CD4-positive, CD25-positive, alpha-beta regulatory T cell (primary cell): ENCODE data around the gene PPP6R2. TPM values are rescaled to one million over a fixed set of nuclear protein-coding genes. Genes with fewer than 3 reads are reported as not detected.
"Not testable (repeated sequence)": the region's sequence is repeated elsewhere in the genome, so short reads cannot be mapped to it uniquely, and the experiment has no call there.

Source experiments
- ATAC-seq, 2 donors: fragments of 150-1000 bp; cut with Tn5 transposase; one replicate each; pipeline ENCODE4 v1.10.0; 2021; ENCODE audit warnings: low read depth in 2 of 2, moderate number of reproducible peaks in 2 of 2, moderate library complexity in 1 of 2
- DNase-seq, 3 donors: peaks; one replicate each; pipeline versions ENCODE4 v3.0.0 to v3.0.0-alpha.2; 2012 to 2022; ENCODE audit warnings: mixed read lengths in 1 of 3
- H3K27ac ChIP-seq: one replicate; pipeline ENCODE4 v1.7.0; 2013; ENCODE audit warnings: mild to moderate bottlenecking, low read length; ENCODE audit not compliant: insufficient read depth, poor library complexity, severe bottlenecking
- H3K27me3 ChIP-seq: one replicate; pipeline ENCODE4 v1.7.0; 2013; ENCODE audit warnings: low read length; ENCODE audit not compliant: control insufficient read depth, insufficient read depth
- H3K36me3 ChIP-seq: one replicate; pipeline ENCODE4 v1.7.0; 2013; ENCODE audit warnings: mild to moderate bottlenecking, low read length, moderate library complexity; ENCODE audit not compliant: control insufficient read depth, insufficient read depth
- H3K4me1 ChIP-seq: 2 replicates; pipeline ENCODE4 v1.7.0; 2013; ENCODE audit warnings: mild to moderate bottlenecking, low read length; ENCODE audit not compliant: insufficient read depth, control insufficient read depth, poor library complexity, severe bottlenecking
- H3K4me3 ChIP-seq: one replicate; pipeline ENCODE4 v1.7.0; 2013; ENCODE audit warnings: low read depth, mild to moderate bottlenecking, low read length, moderate library complexity
- H3K9me3 ChIP-seq, 2 experiments: 1 replicate in 1 of 2; 2 replicates in 1 of 2; pipeline ENCODE4 v1.7.0; 2013; ENCODE audit warnings: low read length in 2 of 2, mild to moderate bottlenecking in 1 of 2, moderate library complexity in 1 of 2; ENCODE audit not compliant: control insufficient read depth in 2 of 2
- H3K27ac Mint-ChIP-seq, 3 donors: one replicate each; pipeline ENCODE4 v1.8.0; 2020 to 2022; ENCODE audit warnings: mild to moderate bottlenecking in 3 of 3, mixed read lengths in 3 of 3, moderate library complexity in 2 of 3
- H3K27me3 Mint-ChIP-seq: one replicate; pipeline ENCODE4 v1.8.0; 2022; ENCODE audit warnings: mild to moderate bottlenecking, mixed read lengths
- H3K36me3 Mint-ChIP-seq: one replicate; pipeline ENCODE4 v1.8.0; 2020; ENCODE audit warnings: mixed read lengths
- H3K4me1 Mint-ChIP-seq, 4 donors: one replicate each; pipeline ENCODE4 v1.8.0; 2020 to 2022; ENCODE audit warnings: mixed read lengths in 4 of 4, mild to moderate bottlenecking in 1 of 4
- H3K4me3 Mint-ChIP-seq, 4 donors: one replicate each; pipeline ENCODE4 v1.8.0; 2020 to 2022; ENCODE audit warnings: mild to moderate bottlenecking in 4 of 4, mixed read lengths in 4 of 4, moderate library complexity in 3 of 4
- H3K9me3 Mint-ChIP-seq, 7 donors: one replicate each; pipeline ENCODE4 v1.8.0; 2020 to 2022; ENCODE audit warnings: mixed read lengths in 7 of 7, mild to moderate bottlenecking in 3 of 7, moderate library complexity in 2 of 7
- polyA plus RNA-seq, 4 donors: library from polyadenylated mRNA; unstranded; fragments of 300-500 nt; fragmentation: Illumina TruSeq; gene quantifications; one replicate each; pipeline ENCODE4 v1.2.3, GENCODE V29; 2021
- total RNA-seq: library from RNA; stranded (reverse); gene quantifications from one replicate; pipeline ENCODE4 v1.2.3, GENCODE V29; 2022

The PPP6R2 gene
- total and polyA plus RNA-seq, 5 donors from 2014 or later = 15.9 to 85.7 (median 17.6) TPM

DNA sequence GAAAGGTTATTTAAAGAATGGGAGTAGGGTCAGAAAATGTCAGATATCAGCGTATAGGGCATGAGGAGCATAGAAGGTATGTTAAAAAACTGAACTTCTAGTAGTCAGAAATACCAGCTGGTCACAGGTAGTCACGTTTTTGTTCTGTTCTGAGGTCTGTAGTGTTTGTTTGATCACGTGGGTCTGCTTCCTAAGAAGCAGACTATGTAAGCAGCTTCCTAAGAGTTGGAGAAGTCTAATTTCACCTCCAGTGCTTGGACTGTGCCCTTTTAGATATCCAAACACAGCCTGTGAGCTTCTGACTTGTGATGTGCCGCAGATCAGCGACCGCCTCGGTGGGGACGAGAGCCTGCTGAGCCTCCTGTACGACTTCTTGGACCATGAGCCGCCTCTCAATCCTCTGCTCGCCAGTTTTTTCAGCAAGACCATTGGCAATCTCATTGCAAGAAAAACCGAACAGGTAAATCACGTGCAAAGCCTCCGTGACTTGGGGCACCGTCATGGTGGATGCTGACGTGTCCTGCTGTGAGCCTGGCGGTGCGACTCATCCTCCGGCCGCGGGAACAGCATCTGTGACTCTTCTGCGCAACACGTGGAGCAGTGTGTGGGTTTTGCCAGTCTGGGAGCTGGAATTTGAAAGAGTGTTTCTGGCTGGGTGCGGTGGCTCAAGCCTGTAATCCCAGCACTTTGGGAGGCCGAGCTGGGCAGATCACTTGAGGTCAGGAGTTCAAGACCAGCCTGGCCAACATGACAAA is 63.5 kb downstream of the PPP6R2 start:
- Mint-ChIP-seq H3K27ac (peak overlapping the region; percentile 49 to 75 (median 71)), H3K36me3 (peaks cover 10% of the 10 kb centered on the region), H3K4me3 (no peak overlapping the region), H3K9me3 (no peaks in the 10 kb centered on the region), H3K4me1 (peaks cover 0 to 8% (median 3%) of the 10 kb centered on the region in 4 donors), H3K27me3 (no peaks in the 10 kb centered on the region)
- H3K27me3 ChIP-seq = no peaks in the 10 kb centered on the region
- H3K27ac ChIP-seq = no peak overlapping the region
- no peaks in the 10 kb centered on the region for H3K4me1 ChIP-seq
- peaks cover 40% of the 10 kb centered on the region for H3K36me3 ChIP-seq
- H3K4me3 ChIP-seq = no peak overlapping the region
- ATAC-seq = no peak
- H3K9me3 ChIP-seq = no peaks in the 10 kb centered on the region
- no peak for DNase-seq

DNA sequence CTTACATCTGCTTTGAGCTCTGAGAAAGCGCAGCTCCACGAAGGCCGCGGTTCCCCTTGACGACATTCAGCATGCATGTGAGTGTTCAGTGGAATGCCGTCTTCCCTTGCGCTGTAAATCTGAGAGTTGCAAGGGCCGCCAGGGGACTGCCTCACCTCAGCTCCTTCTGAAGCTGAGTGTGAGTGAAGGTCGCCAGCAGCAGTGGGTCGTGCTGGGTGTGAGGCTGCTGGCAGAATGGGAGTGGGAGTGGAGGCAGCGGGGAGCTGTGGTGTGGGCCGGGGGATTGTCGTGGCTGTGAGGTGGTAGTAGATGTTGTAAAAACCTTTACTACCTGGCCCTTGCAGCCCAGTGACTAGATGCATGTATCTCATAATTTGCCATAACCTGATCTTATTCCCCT is 65.2 kb downstream of the PPP6R2 start:
- no peaks in the 10 kb centered on the region for H3K27me3 Mint-ChIP-seq
- H3K4me3 Mint-ChIP-seq = no peak overlapping the region
- Histone ChIP-seq H3K27me3 (no peaks in the 10 kb centered on the region), H3K4me3 (no peak overlapping the region), H3K4me1 (no peaks in the 10 kb centered on the region), H3K9me3 (no peaks in the 10 kb centered on the region), H3K27ac (no peak overlapping the region), H3K36me3 (peaks cover 34% of the 10 kb centered on the region)
- ATAC-seq = no peak
- H3K4me1 Mint-ChIP-seq = peaks cover 0 to 3% (median 1%) of the 10 kb centered on the region in 4 donors
- no peak for DNase-seq
- peaks cover 10% of the 10 kb centered on the region for H3K36me3 Mint-ChIP-seq
- no peaks in the 10 kb centered on the region for H3K9me3 Mint-ChIP-seq
- H3K27ac Mint-ChIP-seq = peak overlapping the region in 1 of 3 donors; percentile 64

DNA sequence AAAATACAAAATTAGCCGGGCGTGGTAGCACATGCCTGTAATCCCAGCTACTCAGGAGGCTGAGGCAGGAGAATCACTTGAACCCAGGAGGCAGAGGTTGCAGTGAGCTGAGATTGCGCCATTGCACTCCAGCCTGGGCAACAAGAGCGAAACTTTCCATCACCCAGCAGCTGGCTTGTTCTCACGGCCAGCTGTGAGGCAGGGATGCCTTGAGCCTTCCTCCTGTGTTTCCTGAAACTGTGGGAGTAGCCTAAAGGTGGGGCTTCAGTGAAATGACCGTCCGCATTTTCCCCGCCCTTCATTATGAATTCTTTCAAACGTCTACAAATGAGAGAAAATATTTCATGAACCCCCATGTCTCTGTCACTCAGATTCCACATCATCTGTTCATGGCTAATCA is 65.8 kb downstream of the PPP6R2 start:
- H3K36me3 Mint-ChIP-seq, H3K4me1 Mint-ChIP-seq, H3K9me3 Mint-ChIP-seq, H3K4me3 Mint-ChIP-seq, H3K9me3 ChIP-seq, H3K27me3 ChIP-seq, H3K27ac ChIP-seq, H3K4me3 ChIP-seq, ATAC-seq, H3K4me1 ChIP-seq, H3K27me3 Mint-ChIP-seq, DNase-seq: not testable (repeated sequence)
- peaks cover 39% of the 10 kb centered on the region for H3K36me3 ChIP-seq
- H3K27ac Mint-ChIP-seq = peak overlapping the region in 1 of 3 donors; percentile 64

- H3K27ac ChIP-seq = no peak overlapping the region
- Mint-ChIP-seq H3K9me3 (no peaks in the 10 kb centered on the region), H3K36me3 (peaks cover 9% of the 10 kb centered on the region), H3K27me3 (no peaks in the 10 kb centered on the region), H3K4me1 (no peaks in the 10 kb centered on the region), H3K4me3 (no peak overlapping the region), H3K27ac (no peak overlapping the region)
- H3K27me3 ChIP-seq = no peaks in the 10 kb centered on the region
- DNase-seq = no peak
- ATAC-seq = no peak
- H3K4me3 ChIP-seq = no peak overlapping the region
- H3K9me3 ChIP-seq = no peaks in the 10 kb centered on the region
- no peaks in the 10 kb centered on the region for H3K4me1 ChIP-seq
- peaks cover 68% of the 10 kb centered on the region for H3K36me3 ChIP-seq
These were observed 71.5 kb downstream of the PPP6R2 start for GRCh38 chr22:50414476-50415248.

DNA sequence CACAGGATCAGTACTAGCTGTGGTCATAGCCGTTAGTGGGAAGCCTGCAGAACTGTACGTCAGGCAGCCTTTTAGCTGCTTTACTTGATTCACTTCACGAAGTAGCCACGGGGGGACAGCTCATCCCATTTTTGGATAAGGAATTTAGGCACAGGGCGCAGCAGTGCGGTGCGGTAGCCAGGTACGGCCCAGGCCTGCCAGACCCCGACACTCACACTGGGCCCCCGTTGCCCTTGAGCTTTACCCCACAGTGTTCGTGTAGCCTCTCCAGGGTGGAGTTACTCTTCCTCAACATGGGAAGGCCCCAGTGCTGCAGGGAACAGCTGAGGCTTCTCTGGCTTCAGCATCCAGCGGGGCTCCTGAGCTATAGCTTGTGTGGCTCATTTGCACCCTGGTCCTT is 72.3 kb downstream of the PPP6R2 start:
- Mint-ChIP-seq H3K9me3 (no peaks in the 10 kb centered on the region), H3K36me3 (peaks cover 16% of the 10 kb centered on the region), H3K4me1 (no peaks in the 10 kb centered on the region), H3K4me3 (no peak overlapping the region), H3K27me3 (no peaks in the 10 kb centered on the region), H3K27ac (no peak overlapping the region)
- DNase-seq (no peak), ATAC-seq (no peak)
- Histone ChIP-seq H3K27ac (no peak overlapping the region), H3K4me1 (no peaks in the 10 kb centered on the region), H3K27me3 (no peaks in the 10 kb centered on the region), H3K36me3 (peaks cover 70% of the 10 kb centered on the region), H3K4me3 (no peak overlapping the region), H3K9me3 (no peaks in the 10 kb centered on the region)

DNA sequence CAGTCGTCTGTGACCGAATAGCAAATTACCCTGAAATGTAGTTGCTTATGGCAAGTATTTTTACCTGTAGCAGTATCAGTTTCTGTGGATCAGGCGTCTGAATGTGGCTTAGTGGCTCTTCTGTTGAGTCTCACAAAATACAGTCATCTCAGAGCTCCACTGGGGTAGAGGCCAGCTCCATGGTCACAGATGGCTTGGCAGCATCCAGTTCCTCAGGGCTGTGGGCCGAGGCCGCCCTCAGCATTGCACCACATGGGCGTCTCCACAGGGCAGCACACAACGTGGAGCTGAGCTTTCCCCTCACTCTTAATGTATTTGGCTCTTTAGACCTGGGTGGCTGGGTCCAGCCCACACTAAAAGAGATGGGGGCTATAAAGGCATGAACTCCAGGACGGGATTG is 73.9 kb downstream of the PPP6R2 start:
- no peak overlapping the region for H3K27ac ChIP-seq
- no peaks in the 10 kb centered on the region for H3K27me3 Mint-ChIP-seq

DNA sequence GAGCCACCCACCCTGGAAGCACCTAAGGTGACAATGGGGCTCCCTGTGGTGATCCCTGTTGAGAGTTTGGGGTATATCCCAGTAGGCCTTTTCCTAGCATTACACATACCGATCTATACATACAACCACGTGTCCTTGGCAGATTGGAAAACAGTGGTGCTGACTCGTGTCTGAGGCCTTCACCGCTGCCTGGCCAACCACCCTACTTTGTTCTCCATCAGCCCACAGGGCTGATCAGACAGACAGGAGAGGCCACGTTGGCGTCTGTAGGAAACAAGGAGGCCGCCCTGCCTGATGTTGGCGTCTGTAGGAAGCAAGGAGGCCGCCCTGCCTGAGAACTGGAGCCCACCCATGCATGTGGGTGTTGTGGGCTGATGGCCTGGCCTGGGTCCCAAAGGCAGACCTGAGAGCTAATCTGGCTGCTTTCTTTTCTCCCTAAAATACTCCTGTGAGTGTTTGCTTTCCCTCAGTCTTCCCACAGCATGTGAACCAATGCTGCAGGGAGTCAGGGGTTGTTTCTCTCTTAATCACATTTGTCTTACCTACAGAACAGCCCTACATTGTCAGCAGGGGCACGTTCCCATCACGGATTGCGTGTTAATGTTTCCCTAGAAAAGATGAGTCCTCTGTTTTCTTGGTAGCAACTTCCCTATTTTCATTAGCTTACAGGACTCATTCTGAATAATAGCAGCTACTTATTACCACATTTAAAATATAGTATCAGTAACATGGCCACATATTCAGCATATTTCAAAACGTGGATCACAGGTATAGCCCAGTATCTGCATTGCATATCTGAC is 74.5 kb downstream of the PPP6R2 start:
- H3K36me3 ChIP-seq = peaks cover 87% of the 10 kb centered on the region
- Mint-ChIP-seq H3K9me3 (no peaks in the 10 kb centered on the region), H3K36me3 (peaks cover 24% of the 10 kb centered on the region), H3K4me3 (no peak overlapping the region), H3K27me3 (no peaks in the 10 kb centered on the region), H3K27ac (peak overlapping the region in 1 of 3 donors; percentile 47), H3K4me1 (no peaks in the 10 kb centered on the region)
- ATAC-seq (no peak), DNase-seq (no peak)
- H3K27me3 ChIP-seq = no peaks in the 10 kb centered on the region
- no peak overlapping the region for H3K4me3 ChIP-seq
- no peak overlapping the region for H3K27ac ChIP-seq
- no peaks in the 10 kb centered on the region for H3K9me3 ChIP-seq
- H3K4me1 ChIP-seq = no peaks in the 10 kb centered on the region

More for the DNA sequence above, 73.9 kb downstream of the PPP6R2 start:
- no peak overlapping the region for H3K27ac Mint-ChIP-seq
- H3K4me1 Mint-ChIP-seq = no peaks in the 10 kb centered on the region
- ATAC-seq (no peak), DNase-seq (no peak)
- H3K36me3 Mint-ChIP-seq = peaks cover 23% of the 10 kb centered on the region
- peaks cover 81% of the 10 kb centered on the region for H3K36me3 ChIP-seq
- H3K9me3 Mint-ChIP-seq = no peaks in the 10 kb centered on the region
- H3K4me3 Mint-ChIP-seq = no peak overlapping the region
- H3K27me3 ChIP-seq = no peaks in the 10 kb centered on the region
- no peak overlapping the region for H3K4me3 ChIP-seq
- H3K9me3 ChIP-seq = no peaks in the 10 kb centered on the region
- no peaks in the 10 kb centered on the region for H3K4me1 ChIP-seq
